Measurements from ENCODE around the gene PLD6.
"Not testable (repeated sequence)": the region's sequence is repeated elsewhere in the genome, so short reads cannot be mapped to it uniquely, and the experiment has no call there.

Gene PLD6

DNA sequence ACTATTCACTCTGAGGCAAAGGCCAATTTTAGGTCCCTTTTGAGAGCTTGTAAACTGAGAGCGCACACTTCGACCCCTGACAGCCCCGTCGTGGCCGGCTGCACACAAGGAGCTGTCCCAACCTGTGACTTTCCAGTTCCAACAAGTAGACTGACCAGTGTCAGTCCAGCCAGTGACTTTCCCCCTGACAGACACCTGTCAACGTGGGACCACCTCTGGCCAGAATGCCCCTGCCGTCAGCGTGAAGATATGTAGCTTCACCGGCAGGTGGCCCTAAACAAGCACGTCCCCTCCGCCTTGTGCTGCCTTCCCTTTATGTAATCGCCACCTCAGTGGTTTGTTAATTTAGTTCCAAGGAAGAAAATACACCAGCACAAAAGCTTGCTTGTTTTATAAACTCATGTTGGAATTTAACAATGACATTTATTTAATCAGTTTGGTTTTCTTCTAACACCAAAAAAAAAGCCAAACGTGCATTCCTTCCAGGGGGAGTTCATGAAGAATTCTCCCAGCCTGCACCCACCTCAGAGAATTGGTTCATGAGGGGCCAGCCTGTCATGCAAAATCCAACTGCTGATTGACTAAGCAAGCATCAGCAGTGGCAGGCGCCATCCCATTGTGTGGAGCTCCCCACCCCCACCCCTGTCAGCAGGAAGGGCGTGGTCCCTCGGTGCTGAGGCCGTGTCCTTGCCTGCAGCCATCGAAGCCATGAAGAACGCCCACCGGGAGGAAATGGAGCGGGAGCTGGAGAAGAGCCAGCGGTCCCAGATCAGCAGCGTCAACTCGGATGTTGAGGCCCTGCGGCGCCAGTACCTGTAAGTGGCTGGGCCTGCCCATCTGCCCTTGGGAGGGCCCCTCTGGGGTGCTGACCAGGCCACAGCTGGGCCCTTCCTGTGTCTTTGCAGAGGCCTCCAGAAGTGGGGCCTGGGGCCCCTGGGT, 33.9 kb downstream of the PLD6 start:
- no peak for DNase-seq

DNA sequence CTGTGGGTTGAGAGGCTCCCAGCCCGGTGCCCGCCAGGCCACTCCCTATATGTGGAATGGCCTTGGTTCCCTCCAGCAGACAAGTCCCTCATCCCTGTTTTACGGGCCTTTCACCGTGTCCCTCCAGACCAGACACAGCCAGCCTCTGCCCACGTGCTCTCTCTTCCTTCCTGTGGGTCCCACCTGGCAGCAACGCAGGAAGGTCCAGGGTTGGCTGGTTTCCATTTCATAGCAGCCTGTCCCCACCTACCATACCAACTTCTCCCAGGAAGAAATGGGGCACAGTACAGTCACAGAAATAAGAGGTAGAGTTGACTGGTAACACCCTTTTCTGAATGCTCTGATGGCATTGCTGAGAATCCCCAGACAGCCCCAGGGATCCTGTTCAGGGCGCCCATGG, 34.9 kb downstream of the PLD6 start:
- no peak for DNase-seq

DNA sequence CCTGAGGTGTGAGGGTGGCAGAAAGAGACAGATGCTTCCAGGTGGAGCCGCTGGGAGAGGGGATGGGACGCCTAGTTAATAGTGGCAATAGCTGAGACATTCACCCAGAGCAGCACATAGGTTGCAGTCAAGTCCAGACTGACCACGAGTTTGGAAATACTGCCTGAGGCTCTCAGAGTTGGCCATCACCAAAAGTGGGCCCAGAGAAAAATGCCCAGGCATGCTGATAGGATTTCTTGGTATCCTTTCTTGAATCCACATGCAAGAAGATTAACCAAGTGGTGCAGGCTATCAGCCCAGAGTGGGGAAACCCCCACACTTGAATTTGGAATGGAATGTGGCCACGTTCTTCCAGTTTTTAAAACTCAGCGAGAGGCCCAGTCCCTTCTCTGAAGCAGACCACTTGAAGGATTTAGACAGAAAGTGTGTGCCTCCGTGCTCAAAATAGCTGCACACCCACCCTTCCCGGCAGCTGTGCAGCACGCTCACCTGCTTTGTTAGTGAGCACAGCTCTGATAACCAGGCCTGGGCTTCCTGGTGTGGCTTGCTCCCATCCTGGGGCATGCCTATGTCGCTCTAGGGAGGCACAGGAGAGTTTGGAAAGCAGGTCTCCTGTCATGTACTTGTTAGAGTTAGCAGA, 35.7 kb downstream of the PLD6 start:
- no peak for DNase-seq

DNA sequence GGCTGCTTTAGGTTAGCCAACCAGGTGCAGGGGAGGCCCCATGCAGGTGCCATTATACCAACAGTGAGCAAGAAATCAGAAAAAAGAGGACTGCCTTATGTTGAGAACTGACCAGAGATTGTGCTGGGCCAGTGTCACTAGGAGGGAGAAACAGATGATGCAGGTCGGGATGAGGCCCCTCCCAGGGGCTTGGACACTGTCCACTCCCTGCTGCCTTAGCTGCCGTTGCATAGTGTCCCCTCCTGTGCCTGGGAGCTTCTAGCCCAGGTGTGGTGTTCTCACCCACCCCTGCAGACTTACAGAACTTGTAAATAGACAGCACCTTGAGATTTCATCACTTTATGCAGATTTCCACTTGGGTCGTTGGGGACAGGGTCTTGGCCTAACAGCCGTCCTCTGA, 36.7 kb downstream of the PLD6 start:
- DNase-seq, result no peak

DNA sequence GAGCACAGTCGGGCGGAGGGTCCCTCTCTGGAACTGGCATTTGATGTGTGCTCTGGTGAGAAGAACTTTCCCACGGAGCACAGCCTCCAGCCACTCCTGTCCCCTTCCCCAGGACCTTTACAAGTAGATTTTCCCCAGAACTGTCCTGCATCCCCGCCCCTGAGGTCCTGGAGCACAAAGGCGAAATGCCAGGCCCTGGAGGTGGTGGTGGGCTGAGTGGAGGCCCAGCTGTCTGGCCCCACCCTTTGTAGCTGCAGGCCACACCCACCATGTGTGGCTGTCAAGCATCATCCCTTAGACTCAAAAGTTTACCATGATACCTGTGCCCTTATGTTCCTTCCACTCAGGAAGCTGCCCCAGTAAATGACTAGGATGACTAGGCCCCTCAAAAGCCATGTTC, 37.7 kb downstream of the PLD6 start:
- no peak for DNase-seq

DNA sequence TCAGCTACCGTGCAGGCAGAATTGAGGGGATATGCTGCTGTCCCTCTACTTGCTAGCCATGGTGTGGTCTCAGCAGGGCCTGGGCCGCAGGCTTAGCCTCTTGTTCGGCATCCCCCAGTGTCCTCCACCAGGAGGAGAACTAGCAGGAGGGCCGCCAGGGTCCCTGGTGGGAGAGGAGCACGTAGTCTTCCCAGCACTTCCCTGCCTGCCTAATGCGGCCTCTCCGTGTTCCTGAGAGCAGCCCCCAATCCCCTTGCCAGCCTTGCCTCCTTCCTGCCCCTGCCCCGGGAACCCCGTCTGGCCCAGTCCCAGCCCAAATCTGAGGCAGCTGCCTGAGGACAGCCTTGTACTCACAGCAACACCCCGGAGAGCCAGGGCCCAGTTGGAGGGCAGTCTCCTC, 38.1 kb downstream of the PLD6 start:
- DNase-seq, result no peak

DNA sequence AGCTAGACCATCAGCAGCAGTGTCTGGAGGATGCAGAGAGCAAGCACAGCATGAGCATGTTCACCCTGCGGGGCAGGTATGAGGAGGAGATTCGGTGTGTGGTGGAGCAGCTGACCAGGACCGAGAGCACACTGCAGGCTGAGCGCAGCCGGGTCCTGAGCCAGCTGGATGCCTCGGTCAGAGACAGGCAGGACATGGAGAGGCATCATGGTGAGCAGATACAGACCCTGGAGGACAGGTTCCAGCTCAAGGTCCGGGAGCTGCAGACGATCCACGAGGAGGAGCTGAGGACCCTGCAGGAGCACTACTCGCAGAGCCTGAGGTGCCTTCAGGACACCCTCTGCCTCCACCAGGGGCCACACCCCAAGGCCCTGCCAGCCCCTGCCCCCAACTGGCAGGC, 38.8 kb downstream of the PLD6 start:
- DNase-seq, result no peak

DNA sequence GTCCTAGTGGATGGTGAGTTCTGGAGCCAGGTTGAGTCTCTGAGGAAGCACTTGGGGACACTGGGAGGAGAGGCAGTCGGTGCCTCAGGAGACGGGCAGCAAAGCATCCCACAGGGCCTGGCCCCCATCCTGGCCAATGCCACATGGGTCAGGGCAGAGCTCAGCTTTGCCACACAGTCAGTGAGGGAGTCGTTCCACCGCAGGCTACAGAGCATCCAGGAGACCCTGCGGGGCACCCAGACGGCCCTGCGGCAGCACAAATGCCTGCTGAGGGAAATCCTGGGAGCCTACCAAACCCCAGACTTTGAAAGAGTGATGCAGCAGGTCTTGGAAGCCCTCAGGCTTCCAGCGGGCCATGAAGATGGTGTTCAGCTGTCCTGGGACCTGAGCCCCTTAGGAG, 39.7 kb downstream of the PLD6 start:
- no peak for DNase-seq

DNA sequence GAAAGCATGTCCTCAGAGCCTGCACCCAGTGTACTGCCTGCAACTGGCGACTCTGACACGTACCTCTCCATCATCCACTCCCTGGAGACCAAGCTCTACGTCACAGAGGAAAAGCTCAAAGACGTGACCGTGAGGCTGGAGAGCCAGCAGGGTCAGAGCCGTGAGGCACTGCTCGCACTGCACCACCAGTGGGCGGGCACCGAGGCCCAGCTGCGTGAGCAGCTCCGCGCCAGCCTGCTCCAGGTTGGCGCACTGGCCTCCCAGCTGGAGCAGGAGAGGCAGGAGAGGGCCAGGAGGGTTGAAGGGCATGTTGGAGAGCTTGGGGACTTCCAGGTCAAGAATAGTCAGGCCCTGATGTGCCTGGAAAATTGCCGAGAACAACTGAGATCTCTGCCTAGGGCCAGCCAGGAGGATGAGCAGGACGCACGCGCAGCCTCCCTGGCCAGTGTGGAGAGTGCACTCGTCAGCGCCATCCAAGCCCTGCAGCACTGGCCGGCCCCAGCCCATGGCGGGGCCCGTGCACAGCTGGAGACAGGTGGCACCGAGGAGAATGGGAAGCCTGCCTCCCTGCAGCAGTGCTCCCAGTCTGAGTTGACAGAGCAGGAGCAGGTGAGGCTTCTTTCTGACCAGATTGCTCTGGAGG, 40.3 kb downstream of the PLD6 start:
- no peak for DNase-seq

DNA sequence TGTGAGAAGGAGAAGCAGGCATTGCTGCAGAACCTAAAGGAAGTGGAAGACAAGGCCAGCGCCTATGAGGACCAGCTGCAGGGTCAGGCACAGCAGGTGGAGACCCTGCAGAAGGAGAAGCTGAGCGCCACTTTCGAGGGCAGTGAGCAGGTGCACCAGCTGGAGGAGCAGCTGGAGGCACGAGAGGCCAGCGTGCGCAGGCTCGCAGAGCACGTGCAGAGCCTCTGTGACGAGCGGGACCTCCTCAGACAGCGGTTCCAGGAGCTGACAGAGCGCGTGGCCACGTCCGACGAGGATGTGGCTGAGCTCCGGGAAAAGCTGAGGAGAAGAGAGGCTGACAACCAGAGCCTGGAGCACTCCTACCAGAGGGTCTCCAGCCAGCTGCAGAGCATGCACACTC, 41.5 kb downstream of the PLD6 start:
- no peak for DNase-seq

DNA sequence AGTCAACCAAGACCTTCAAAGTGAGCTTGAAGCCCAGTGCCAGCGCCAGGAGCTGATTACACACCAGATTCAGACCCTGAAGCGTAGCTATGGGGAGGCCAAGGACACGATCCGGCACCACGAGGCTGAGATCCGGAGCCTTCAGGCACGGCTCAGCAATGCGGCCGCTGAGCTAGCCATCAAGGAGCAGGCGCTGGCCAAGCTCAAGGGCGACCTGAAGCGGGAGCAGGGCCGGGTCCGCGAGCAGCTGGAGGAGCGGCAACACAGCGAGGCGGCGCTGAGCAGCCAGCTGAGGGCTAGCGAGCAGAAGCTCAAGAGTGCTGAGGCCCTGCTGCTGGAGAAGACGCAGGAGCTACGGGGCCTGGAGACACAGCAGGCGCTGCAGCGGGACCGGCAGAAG, 42.0 kb downstream of the PLD6 start:
- no peak for DNase-seq

DNA sequence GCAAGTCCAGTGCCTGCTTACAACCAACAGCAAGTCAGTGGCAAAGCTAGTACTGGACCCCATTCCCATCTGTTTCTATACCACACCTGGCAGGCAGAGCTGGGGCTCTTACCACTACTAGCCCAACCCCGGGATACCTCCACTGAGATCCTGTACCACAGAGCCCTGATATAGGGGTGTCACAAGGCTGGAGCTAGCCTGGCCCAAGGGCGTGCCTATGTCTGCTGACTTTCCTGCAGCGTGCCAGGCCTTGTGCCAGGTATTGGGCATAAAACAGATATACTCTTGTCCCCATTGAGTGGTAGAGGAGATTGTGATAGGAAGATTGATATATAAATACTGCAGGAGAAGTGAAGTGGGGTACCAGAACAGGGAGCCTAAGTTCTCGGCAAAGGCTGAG, 44.4 kb downstream of the PLD6 start:
- DNase-seq, result no peak

DNA sequence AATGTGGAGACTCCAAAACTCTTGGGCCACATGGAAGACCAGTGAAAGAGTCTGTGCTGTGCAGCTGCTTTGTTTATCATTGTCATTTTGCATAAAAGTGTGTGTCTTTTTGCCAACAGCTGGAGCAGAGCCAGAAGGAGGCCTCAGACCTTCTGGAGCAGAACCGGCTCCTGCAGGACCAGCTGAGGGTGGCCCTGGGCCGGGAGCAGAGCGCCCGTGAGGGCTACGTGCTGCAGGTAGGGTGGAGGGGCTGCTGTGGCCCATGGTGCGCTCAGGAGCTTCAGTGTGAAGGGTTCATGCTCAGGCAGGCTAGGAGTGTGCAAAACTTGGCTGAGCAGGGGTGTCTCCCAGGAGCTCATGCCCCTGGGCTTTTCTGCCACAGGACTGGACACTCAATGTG, 45.0 kb downstream of the PLD6 start:
- no peak for DNase-seq

DNA sequence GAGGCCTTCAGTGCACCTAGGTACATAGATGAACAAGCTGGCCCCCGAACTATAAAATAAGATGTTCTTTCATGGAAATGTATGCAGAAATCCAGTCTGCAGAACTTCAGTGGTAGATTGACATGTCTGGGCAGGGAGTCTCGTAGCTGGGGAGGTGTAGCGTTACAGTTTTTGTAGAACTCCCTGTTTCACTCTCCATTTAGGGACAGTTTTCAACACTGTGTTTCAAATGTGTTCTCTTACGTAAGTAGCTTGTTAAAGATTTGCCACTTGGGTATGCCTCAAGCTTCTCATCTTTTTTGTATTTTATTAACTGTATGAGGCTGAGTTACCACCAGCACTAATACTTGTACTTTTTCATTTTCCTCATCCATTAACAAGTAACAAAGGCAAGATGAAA, 46.6 kb downstream of the PLD6 start:
- DNase-seq, result no peak

DNA sequence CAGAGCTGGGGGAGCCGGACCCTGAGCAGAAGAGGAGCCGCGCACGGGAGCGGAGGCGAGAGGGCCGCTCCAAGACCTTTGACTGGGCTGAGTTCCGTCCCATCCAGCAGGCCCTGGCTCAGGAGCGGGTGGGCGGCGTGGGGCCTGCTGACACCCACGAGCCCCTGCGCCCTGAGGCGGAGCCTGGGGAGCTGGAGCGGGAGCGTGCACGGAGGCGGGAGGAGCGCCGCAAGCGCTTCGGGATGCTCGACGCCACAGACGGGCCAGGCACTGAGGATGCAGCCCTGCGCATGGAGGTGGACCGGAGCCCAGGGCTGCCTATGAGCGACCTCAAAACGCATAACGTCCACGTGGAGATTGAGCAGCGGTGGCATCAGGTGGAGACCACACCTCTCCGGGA, 47.6 kb downstream of the PLD6 start:
- not testable (repeated sequence) for DNase-seq

DNA sequence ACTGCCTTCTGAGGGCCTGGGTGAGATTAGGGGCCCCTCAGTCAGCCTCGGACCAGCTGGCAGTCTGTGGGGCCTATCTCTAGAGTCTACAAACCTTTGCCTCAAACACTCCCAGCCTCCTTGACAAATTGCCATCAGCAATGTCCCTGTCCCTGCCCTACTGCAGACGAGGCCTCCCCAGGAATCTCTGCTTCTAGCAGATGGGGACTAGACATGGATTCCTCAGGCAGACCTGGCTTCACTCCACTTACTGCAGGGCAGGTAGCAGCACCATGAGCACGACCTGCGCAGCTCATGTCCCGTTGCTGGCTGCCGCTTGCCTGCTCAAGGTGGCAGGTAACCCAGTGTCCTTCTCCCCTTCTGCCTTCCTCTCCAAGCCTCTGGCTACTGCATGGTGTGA, 49.1 kb downstream of the PLD6 start:
- DNase-seq, result no peak

DNA sequence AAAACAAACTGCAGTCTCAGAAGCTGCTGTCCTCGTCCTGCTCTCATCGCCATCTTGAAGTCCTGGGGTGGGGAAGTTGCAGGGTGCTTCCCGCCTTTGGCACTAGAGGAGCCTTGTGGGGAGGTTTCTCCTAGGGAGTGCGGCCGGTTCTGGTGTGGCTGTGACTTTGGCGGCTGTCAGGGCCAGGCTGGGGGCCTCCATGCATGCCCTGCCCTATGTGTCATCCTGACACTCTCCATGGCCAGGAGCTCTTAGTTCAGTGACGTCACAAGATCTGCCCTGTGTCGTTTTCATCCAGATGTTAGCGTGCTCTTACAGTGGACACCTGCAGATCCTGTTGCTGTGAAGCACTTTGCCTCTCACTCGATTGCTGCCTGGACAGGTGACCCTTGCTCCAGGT, 49.6 kb downstream of the PLD6 start:
- DNase-seq, result no peak

DNA sequence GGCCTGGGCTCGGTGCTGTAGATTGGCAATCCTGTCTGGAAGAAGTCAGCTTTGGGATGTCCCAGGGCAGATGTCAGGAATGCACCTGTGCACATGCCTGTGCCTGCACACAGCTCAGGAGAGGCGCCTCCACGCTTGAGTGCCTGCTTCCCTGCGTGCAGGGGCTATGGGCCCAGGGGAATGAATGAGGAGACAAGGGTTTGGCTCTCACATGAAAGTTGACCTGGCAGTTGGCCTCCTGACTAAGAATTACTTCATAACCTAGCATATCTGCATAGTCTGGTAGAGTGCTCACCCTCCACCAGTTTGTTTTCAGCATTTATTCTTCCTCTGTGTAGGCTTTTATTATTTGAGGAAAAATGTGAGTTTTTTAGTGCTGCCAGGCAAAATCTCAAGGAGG, 50.0 kb downstream of the PLD6 start:
- no peak for DNase-seq

DNA sequence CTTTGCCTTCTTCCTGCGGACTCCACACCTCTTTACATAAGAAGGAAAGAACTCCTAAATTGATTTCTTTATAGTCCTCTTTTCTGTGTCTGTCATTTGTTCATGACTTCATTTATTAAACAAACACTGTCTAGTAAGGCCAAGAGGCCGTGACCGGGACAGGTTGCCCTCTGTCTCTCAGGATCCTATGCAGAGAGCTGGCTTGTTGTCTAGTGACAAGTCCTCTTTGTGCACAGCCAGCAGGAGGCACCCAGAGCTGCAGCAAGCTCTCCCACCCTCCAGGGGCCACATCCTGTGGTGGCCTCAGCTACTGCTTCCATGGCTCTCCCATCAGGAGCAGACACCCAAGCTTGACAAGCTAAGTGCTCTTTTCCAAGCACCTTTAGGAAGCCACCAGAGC, 50.6 kb downstream of the PLD6 start:
- no peak for DNase-seq

DNA sequence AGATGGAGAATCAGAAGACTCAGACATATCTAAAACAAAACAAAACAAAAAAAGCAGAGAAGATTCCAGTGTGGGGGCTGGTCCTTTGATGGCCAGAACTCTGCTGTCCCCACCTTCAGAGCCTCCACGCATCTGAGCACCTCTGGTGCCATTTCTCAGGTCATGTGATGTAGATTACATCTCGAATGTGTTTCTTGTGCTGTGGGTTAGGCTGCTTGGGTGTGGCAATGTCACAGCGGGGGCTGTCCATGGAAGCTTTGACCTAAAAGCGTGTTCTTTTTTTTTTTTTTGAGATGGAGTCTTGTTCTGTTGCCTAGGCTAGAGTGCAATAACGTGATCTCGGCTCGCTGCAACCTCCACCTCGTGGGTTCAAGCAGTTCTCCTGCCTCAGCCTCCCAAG, 51.2 kb downstream of the PLD6 start:
- no peak for DNase-seq

DNA sequence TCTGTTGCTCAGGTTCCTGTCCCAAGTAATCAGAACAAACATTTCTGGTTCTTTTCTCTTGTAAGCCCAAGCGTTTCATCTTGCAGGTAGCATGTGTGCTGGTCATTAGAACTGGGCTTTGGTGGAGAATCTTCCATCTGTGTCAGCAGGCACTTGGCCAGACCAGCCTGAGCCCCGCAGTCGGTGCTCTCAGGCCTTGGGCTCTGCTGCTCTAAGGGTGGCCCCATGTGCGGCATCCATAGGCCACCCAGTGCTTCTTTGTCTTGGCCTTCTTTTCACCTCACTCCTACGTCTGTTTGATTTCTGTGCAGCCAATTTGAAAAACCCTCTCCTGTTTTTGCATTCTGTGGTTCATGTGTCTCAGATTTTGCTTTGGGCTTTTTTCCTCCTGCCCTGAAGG, 51.6 kb downstream of the PLD6 start:
- no peak for DNase-seq

DNA sequence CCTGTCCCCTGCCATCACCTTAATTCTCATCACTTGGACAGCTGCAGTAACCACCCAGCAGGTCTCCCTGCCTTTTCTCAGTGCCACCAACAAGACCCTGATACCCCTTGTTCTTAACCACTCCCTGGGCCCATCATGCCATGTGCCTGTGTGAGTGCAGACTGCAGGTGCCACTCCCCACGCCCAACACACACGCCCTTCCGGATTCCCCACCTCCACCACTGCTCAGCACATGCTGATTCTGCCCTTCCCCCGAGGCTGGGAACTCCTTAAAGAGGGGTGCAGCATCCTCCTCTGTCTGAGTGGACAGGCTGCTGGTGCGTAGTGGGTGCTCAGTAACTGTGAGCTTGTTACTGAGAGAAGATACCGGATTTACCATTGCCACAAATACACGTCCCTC, 52.4 kb downstream of the PLD6 start:
- no peak for DNase-seq

DNA sequence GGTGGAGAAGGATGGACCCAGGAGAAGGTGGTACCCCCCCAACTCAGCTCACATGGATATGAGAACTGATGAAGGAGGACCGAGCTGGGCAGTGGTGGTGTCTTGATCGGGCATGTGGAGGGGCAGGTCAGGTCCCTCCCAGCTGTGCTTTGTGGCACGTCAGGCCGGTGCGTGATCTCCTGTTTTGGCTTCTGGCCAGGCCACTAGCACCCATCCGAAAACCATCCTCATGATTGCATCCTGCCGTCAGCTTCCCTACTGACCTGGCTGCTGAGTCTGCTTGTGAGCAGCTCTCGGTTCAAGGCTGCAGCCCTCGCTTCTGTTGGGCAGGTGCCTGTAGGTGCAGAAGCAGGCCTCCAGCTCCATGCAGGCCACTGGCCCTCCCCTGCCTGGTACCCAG, 53.1 kb downstream of the PLD6 start:
- no peak for DNase-seq

DNA sequence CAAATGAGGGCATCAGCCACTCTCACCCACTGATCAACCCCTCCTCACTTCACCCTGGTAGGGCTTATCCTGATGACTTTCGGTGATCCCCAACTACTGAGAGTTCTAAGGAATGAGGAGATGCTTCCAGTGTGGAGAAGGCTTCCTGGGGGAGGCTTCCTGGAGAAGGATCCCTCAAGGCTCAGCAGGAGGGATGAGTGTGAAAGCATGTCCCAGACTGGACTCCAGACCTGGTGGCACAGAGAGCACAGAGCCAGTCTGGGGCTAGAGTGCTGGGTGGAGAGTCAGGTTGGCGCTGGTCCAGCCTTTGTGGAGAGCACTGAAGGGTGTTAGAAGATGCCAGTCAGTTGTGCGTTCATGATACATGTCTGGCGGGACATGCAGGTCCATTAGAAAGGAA, 53.7 kb downstream of the PLD6 start:
- no peak for DNase-seq
